Gastroesophageal sphincter (tissue), 3 donors: ENCODE measurements around the gene EPHA8.

Source experiments
- EP300 ChIP-seq: sonication (generic); formaldehyde crosslinking; IDR thresholded peaks from one replicate; pipeline ENCODE4 v1.6.1; 2017; ENCODE audit warnings: antibody characterized with exemption, mild to moderate bottlenecking
- POLR2A ChIP-seq, 2 donors: fragments of 450-650 bp; IDR thresholded peaks; one replicate each; pipeline ENCODE4 v1.6.1; 2017; ENCODE audit warnings: antibody characterized with exemption in 2 of 2, mild to moderate bottlenecking in 2 of 2, moderate library complexity in 1 of 2
- TF ChIP-seq, protein P1 (sequence below), 4 experiments: fragments of 200-600 bp in 2 of 4; fragments of 450-650 bp in 2 of 4; sonication (generic) in 1 of 4; IDR thresholded peaks; one replicate each; pipeline ENCODE4 v1.5.1; 2017 to 2019; ENCODE audit warnings: antibody characterized with exemption in 4 of 4, mild to moderate bottlenecking in 2 of 4, moderate library complexity in 2 of 4

DNA sequence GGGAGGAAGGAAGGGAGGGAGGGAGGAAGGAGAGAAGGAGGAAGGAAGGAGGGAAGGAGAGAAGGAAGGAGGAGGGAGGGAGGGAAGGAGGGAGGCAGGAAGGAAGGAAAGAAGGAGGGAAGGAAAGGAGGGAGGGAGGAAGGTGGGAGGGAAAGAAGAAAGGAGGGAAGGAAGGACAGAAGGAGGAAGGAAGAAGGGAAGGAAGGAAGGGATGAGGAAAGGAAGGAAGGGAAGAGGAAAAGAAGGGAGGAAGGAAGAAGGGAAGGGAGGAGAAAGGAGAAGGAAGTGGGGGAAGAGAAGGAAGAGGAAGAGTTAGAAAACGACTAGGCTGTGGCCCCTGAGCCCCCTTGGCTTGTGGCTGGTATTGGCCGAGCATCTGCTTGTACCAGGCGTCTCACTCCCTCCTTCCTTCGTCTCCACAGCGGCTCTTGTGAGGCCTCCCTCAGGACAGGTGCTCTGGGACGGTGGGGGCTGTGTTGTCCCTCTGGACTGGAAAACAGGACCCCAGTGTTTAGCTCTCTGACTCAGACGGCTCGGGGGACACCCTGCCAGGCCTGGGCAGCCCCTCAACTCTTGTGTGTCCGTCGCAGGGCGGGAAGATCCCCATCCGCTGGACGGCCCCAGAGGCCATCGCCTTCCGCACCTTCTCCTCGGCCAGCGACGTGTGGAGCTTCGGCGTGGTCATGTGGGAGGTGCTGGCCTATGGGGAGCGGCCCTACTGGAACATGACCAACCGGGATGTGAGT, 37.0 kb downstream of the EPHA8 start:
- TF ChIP-seq, protein P1, sequence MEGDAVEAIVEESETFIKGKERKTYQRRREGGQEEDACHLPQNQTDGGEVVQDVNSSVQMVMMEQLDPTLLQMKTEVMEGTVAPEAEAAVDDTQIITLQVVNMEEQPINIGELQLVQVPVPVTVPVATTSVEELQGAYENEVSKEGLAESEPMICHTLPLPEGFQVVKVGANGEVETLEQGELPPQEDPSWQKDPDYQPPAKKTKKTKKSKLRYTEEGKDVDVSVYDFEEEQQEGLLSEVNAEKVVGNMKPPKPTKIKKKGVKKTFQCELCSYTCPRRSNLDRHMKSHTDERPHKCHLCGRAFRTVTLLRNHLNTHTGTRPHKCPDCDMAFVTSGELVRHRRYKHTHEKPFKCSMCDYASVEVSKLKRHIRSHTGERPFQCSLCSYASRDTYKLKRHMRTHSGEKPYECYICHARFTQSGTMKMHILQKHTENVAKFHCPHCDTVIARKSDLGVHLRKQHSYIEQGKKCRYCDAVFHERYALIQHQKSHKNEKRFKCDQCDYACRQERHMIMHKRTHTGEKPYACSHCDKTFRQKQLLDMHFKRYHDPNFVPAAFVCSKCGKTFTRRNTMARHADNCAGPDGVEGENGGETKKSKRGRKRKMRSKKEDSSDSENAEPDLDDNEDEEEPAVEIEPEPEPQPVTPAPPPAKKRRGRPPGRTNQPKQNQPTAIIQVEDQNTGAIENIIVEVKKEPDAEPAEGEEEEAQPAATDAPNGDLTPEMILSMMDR (IDR thresholded peaks at IDR 0.05) = no peak
- TF ChIP-seq POLR2A (IDR thresholded peaks at IDR 0.05) (no peak), EP300 (no peak)
